Effector CD4-positive, alpha-beta T cell (primary cell): ENCODE data around the gene CDK5RAP2.
"Not testable (repeated sequence)": the region's sequence is repeated elsewhere in the genome, so short reads cannot be mapped to it uniquely, and the experiment has no call there.

Experiments
- DNase-seq: peaks from one replicate; pipeline ENCODE4 v3.0.0-alpha.2; 2020

CDK5RAP2 gene

DNA sequence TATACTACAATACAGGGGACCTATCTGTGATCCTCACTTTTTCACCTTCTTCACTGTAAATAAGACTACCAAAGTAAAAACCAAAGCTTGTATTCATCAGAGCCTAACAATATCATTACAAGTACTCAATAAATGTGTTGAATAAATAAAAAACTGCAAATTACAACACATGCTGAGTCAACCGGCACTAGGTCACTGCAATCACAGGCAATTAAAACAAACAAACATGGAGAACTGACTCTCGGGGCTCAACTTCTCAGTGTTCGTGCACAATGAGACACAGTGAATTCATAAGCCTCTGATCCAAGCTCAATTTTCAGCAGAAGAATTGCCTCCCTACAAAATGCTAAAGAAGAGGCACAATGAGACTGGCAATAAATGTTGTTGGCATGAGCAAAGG lies 69.2 kb downstream of the CDK5RAP2 start:
- no peak for DNase-seq

DNA sequence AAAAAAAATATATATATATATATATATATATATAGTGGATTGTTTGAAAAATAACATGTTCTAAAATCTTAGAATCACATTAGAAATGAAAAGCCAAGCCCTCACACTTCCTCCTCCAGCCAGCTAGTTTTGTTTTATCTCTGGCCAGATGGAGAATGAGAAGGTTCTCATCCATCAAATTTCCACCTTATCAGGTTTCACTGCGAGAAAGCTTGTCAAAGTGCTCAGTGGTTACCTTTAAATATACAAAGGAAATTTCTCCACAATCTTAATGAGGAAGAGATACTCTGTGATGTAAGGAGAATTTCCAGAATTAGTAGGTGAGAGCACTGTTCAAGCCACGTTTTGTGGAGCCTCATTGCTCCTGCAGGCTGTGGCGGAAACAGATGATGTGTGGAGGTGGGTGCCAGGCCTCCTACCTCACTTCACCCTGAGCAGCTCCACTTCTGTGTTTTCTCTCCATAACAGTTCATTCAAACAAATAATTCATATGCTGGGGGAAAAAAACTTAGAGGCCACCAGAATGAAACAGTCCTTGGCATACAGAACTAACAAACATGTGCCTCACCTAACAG lies 71.9 kb downstream of the CDK5RAP2 start:
- DNase-seq, result no peak

DNA sequence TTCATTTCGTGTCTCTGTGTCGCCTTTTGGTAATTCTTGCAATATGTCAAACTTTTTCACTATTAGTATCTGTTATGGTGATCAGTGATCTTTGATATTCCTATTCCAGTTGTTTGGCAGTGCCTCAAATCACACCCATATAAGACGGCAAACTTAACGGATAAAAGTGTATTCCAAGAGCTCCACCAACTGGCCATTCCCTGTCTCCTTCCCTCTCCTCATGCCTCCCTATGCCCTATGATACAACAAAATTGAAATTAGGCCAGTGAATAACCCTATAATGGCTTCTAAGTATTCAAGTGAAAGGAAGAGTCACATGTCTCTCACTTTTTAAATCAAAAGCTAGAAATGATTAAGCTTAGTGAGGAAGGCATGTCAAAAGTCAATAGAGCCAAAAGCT lies 74.8 kb downstream of the CDK5RAP2 start:
- no peak for DNase-seq

DNA sequence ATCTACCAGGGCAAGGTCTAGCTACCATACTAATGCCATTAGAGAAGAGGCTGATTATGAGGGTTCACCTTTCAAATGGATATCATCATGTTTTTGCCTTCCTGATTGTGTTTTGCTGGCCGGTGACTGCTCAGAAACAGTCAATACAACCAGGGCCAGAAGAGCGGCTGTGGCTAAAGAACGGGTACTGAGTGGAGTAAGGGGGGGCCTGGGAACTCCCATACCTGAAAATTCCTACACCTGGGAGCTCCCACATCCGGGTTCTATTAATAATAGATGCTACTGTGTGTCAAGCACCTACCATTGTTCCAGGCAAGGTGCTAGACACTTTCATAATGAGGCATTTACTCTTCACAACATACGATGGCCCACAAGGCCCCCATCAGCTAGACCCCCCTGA lies 79.2 kb downstream of the CDK5RAP2 start:
- DNase-seq, result no peak

DNA sequence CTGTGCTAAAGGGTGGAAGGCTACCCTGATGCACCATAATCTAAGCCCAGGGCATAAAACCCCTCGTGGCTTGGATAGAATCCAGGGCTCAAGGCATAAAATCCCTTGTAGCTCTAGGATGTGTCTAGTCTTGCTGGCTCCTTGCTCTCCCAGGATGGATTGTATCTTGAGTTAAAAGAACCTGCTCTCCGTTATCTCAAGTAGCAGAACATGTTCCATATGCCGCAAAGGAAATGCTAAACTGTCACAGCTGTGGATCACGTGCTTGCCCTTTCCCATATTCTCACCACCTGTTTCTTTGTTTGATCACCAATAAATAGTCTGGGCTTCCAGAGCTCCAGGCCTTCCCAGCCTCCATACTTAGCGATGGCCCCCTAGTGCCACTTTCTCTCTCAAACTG lies 82.1 kb downstream of the CDK5RAP2 start:
- not testable (repeated sequence) for DNase-seq

DNA sequence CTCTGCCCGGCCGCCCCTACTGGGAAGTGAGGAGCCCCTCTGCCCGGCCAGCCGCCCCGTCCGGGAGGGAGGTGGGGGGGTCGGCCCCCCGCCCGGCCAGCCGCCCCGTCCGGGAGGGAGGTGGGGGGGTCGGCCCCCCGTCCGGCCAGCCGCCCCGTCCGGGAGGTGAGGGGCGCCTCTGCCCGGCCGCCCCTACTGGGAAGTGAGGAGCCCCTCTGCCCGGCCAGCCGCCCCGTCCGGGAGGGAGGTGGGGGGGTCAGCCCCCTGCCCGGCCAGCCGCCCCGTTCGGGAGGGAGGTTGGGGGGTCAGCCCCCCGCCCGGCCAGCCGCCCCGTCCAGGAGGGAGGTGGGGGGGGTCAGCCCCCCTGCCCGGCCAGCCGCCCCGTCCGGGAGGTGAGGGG lies 83.5 kb downstream of the CDK5RAP2 start:
- DNase-seq, result not testable (repeated sequence)

DNA sequence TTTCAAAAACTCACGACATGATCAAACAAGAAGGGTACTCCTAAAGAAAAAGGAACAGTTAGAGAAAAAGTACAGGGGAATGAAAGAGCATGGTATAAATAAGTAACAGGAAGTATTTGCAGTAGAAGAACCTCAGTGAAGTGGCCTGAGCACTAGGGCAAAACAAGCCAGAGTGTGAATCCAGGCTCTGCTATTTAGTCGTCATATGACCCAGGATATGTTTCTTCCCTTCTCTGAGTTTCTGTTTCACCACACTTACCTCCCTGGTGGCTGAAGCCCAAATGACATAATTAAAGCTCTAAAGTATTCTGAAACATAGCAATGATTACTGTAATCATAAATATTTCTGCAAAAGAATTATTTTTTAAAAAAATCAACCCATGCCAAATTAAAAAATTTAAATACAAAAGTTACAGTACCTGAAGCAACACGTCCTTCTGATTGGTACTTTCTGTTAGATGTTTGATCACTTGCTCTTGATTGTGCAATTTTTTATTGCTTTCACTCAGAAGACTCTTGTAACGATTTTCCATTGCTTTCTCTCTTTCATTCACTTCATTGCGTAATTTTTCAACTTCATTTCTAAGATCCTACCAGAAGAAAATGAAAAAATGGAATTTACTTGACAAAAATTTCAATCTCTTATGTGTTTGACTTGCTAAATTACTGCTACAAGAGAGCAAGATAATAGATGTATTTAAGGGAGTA lies 88.9 kb downstream of the CDK5RAP2 start:
- DNase-seq, result no peak

DNA sequence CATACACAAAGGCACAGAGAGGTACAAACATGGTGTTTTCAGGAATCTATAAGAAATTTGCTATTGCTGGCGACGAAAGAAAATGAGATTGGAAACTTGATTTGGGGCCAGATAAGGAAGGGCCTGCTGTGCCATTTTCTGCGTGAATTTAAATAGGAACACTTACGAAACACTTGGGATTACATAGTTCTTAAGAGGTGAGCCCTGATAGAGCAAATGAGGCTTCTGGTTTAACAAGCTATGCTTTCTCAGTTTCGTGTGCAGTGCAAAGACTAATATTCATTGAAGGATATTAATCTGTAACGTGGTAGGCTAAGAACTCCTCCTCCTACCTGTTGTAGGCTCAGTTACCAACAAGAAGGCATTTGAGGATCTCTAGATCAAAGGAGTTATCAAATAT lies 93.1 kb downstream of the CDK5RAP2 start:
- DNase-seq, result no peak

DNA sequence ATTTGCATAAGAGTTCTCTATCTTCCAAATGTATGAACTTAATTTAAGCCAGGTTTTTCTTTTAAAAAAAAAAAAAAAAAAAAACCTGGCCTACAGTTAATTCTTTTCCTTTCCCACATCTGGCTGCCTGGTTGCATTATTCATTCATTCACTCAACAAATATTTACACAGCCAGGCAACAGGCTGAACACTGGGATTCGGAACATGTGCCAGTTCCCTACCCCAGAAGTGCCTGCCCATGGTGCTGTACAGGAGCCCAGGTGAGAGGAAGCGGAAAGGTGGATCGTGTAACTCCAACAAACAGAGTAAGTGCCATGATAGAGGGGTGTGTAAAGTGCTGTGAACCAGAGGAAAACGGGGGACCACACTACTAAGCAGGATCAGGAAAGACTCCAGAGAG lies 93.6 kb downstream of the CDK5RAP2 start:
- no peak for DNase-seq

DNA sequence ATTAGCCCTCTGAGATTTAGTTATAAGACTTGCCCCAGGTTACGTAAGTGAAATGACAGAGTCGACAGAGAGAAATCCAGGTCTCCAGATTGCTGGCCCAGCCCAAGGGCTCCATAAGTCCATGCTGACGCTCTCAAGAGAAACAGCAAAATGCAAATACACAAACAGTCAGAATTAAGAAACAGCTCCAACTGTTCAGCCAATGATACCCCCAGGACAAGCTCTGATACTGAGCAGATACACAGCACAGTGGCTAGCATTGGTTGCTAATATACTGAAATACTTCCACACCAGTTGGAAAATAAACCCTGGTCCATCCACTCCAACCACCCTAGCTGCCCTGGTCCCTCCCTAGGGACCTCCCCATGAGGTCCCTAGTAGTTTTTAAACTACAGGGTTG lies 94.2 kb downstream of the CDK5RAP2 start:
- no peak for DNase-seq

DNA sequence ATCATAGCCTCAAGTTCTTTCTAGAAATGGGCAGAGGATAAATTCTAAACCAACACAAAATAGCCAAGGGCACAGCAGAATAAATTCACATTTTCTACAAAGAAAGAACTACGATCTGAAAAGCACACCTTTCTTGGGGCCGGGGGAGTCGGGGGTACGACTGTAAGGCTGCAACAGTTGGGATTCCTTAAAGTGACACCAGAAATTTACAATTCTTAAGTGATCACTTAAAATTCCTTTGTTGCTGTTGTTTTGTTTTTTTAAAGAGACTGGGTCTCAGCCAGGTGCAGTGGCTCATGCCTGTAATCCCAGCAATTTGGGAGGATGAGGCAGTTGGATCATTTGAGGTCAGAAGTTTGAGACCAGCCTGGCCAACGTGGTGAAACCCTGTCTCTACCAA lies 95.8 kb downstream of the CDK5RAP2 start:
- no peak for DNase-seq

DNA sequence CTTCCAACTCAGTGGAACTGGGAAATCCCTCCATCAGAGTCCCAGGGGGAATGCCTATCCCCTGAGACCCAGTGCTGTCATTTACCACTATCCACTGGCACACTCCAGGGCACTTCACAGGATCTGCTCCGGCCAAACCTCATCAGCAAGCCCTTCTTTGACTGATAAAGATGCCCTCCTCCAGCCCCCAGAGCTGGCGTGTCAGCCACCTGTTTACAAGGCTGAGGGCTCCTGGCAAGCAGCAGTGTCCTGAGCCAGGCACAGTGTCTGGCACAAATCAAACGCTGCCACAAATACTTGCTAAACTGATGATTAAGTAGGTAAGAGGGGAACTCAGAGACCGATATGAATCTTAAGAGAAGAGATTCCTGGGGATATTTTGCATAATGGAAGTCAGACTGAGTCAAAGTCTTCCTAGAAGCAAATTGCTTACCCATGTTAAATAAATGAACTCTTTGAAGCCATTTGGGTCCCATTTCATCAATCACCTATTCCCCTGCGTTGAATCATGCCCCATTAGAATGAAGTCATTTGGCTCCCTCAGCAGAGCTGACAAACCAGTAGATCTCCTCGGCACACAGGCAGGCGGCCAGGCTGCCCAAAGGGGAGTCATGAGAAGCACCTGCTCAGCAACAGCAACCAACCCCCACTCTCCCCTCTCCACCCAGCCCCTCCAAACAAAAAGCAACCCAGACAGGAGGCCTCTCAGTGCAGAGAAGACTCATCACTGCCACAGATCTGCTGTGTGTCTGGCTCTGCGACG lies 97.4 kb downstream of the CDK5RAP2 start:
- no peak for DNase-seq

DNA sequence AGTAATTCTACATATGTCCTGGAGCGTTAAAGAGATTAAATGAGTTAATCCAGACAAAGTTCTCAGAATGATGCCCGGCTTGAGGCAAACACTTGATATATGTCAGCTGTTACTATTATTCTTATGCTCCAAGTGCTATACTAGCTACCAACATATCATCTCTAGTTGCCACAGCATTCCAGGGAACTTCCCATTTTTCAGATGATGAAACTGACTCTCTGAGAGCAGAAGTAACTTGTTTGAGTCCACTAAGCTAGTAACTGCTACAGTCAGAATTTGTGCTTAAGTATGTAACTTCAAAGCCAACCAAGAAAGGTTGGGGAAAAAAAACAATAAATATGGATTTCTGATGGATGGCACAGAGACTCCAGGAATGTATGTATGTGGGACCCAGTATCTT lies 98.1 kb downstream of the CDK5RAP2 start:
- DNase-seq, result no peak

DNA sequence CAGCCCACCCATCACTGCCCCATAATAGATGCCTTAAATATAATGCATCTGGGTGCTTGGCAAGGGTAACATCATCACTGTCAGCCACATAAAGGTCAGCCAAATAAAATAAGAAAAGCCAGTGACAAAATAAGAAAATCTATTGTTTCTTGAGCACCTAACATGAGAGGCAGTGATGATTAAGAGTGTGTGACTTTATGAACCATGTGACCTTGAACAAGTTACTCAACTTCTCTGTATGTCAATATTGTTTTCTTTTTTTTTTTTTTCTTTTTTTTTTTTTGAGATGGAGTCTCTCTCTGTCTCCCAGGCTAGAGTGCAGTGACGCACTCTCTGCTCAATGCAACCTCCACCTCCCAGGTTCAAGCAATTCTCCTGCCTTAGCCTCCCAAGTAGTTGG lies 98.7 kb downstream of the CDK5RAP2 start:
- DNase-seq, result no peak

DNA sequence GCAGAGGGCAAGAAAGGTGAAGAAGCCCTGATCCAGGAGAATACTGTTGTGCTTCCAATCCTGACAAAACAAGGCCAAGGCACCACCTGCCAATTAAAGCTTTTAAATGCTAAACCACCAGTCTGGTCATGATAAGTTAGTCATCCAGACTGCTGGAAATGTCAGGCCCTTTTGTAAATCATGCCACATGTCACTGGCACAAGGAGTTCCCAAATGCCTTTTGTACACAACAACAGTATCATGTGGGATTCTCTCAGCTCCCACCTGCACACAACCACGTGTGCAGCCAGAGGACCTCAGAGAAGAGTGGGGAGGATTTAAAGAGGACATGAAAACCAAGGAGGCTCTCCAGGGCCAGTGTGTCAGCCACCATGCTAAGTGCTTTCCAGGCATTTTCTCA lies 99.3 kb downstream of the CDK5RAP2 start:
- DNase-seq, result no peak

DNA sequence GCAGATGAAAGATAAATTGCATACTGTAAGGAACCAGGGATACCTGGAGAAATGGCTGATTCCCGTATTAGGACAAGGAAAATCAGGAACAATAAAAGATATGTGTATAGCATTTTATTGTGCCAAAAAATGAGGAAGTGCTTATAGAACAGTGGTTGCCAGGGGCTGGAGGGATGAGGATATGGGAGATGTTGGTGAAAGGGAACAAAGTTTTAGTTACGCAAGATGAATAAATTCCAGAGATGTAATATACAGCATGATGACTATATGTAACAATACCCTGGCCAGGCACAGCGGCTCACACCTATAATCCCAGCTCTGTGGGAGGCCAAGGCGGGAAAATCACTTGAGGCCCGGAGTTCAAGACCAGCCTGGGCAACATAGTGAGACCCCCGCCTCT lies 101.8 kb downstream of the CDK5RAP2 start:
- DNase-seq, result no peak

DNA sequence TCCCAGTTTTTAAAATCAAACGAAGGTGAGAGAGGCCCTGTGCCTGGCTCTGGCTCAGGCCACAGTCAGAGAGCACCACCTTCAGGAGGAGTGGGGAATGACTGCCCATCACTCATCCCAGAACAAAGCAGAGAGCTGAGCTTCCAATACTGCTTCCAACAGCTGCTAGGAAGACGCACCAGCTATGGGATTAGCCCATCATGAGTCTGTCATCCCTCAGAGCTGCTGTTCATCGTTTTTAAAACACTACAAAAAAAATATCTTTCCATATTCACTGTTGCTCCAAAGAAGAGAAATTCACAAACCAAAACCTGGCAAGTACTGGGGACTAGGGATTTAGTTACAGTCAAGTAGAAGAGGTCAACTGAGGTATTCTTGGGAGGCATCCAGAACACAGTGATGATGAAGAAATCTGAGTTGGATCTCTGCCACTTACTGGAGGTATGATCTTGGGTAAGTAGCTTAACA lies 102.4 kb downstream of the CDK5RAP2 start:
- DNase-seq, result no peak

DNA sequence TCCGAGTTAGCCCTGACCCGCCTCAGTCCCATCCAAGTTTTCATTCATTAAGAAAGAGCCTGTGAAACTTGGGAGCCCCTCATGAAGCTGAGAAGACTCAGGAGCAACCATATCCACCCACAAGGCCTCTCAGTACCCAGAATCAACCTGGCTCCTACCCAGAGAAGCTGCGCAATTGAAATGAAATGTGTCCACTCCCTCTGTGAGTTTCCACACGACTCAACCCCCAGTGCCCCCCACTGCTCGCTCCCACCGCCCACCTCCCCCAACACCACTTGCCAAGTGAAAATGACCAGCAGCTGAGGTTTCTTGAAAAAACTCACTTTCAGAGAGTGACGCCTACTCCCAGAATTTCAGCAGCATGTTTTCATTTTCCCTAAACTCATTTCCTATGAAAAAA lies 104.6 kb downstream of the CDK5RAP2 start:
- no peak for DNase-seq

DNA sequence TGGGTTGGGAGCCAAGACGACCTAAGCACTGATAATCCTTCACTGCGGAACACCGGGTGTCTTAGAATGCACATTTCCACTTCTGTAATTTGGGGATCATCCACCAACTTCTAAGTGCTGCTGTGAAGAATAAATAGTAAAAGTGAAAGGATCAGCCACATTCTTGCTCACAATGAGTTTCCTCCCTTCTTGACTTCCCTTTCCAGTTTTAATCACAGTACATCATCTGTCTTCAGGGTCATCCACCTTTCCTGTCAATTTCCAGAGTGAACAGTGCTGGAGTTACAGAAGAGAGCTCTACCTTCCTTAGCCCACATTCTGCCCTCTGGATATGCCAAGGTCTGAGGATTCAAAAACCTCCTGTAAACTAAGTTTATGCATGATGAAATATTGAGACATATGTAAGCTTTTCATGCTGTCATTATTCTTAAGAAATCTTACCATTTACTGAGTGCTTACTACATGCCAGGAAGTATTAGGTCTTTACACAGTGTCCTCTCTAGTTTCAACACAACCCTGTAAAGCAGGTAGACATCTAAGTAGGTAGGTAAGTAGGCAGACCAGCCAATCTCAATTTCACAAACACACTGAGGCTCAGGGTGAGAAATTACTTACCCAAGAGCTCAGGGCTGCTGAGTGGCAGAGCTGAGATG lies 105.2 kb downstream of the CDK5RAP2 start:
- DNase-seq, result no peak

DNA sequence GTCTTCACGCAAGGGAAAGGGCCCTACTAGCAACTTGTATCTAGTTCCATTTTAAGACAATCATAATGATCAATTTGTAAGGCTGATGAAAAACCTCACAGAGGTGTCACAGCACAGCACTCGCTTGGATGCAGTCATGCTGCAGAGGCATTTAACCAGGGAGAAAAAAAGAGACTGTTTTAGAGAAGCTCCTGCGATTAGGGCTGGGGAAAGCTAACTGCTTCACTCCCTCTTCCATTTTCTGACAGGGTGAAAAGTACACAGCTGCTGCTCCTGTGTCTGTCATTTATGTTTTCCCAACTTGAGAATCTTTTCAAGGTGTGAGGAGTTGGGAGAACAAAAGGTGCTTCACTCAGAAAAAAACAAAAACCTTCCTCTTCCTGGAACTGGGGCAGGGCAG lies 106.4 kb downstream of the CDK5RAP2 start:
- no peak for DNase-seq

DNA sequence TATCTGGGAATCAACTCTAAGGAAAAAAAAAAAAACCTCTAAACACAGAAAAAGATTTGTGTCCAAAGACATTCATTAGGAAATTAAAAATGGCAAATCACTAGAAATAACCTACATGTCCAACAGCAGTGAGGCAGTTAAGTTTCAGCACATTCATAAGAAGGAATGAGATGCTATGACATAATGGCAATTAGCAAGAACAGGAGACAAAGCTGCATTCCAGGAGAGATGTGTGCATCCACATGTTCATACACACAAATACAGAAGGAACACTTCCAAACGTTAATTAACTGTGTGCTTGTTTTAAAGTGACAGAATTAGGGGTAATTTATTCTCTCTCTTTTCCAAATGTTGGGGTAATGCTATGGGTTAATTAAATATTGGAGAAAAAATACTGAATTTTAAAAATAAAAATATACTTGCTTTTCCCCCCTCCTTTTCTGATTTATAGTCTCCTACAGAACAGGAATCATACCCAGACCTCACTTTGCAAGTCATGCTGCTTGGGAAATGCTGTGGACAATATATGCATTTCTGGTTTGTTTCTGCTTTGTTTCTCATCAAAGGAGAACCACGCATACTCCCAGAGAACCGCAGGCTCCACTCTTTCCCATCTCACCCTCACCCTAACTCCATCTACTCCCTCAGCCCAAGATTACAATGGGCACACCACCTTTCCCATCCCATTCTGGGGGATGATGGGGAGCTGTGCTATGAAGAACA lies 114.1 kb downstream of the CDK5RAP2 start:
- DNase-seq, result no peak

DNA sequence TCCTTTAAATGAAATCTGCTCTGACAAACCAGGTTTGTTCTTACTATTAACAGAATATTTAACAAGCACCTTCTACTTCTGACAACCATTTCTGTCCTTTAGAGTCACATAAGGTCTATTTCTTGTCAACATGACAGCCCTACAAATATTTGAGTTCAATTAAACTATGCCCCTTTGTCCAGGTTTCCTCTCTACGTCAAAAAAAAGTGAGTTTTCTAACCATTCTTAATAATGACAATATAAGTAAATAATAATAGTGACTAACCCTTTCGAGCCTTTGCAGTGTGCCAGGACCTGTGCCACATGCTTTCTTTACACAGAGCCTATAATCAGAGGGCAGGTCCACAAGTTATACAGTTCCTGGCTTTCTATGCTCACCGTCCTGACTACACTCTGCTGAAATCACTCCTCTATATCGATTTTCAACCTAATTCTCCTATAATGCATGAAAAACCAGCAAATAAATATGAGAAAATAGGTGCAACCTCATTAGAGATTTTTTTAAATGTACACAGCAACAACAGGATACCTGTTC lies 115.0 kb downstream of the CDK5RAP2 start:
- no peak for DNase-seq
